K562 (cell line): ENCODE data around the gene RHD. TPM values are rescaled to one million over a fixed set of nuclear protein-coding genes. Genes with fewer than 3 reads are reported as not detected.

Experiments used
- ESRRA ChIP-seq: fragments of 450-650 bp; IDR thresholded peaks from 2 replicates; pipeline ENCODE4 v1.6.1; 2014; ENCODE audit warnings: low read depth, mild to moderate bottlenecking, moderate library complexity, borderline replicate concordance
- ETV6 ChIP-seq, 3 experiments: fragments of 150-350 bp in 1 of 3; sonication (generic) in 1 of 3; formaldehyde crosslinking in 1 of 3; IDR thresholded peaks; 2 replicates each; pipeline versions ENCODE4 v1.6.1 to v1.8.0; 2014 to 2022; ENCODE audit warnings: borderline replicate concordance in 2 of 3, low read depth in 2 of 3, antibody characterized with exemption in 1 of 3, low read length in 1 of 3, mild to moderate bottlenecking in 1 of 3, missing genetic modification reagents in 1 of 3
- FOXK2 ChIP-seq, 2 experiments: fragments of 450-650 bp; IDR thresholded peaks in 1 of 2; conservative IDR thresholded peaks in 1 of 2; 2 replicates each; pipeline ENCODE4 v1.6.1; 2016; ENCODE audit warnings: low read depth in 2 of 2, mild to moderate bottlenecking in 1 of 2
- ILF3 ChIP-seq: fragments of 450-650 bp; IDR thresholded peaks from 2 replicates; pipeline ENCODE4 v1.6.1; 2018; ENCODE audit warnings: antibody characterized with exemption, mild to moderate bottlenecking, moderate library complexity, borderline replicate concordance
- polyA plus RNA-seq, 8 experiments: library from polyadenylated mRNA; depleted of rRNA in 4 of 8; stranded (reverse) in 5 of 8; unstranded in 3 of 8; fragments of >200 nt; fragmentation: Nextera tagmentation in 2 of 8; fragmentation: Illumina TruSeq in 1 of 8; extraction: Ambion mirVana in 2 of 8; extraction: Trizol in 1 of 8; gene quantifications; 2 replicates each; pipeline versions ENCODE4 v1.2.1 to v1.2.3, GENCODE V29; 2011 to 2014; ENCODE audit warnings: inconsistent platforms in 1 of 8, missing spikeins in 1 of 8
- total RNA-seq, 7 experiments: library from RNA; depleted of rRNA in 6 of 7; stranded (reverse); fragments of >200 nt in 6 of 7; fragmentation: Illumina TruSeq in 2 of 7; extraction: Trizol in 2 of 7; gene quantifications; 2 replicates each; pipeline versions ENCODE4 v1.2.1 to v1.2.3, GENCODE V29; 2011 to 2021; ENCODE audit warnings: low replicate concordance in 1 of 7
- TF ChIP-seq, protein P1 (sequence below): fragments of 250-450 bp; sonication (Bioruptor Pico); IDR thresholded peaks from 2 replicates; pipeline ENCODE4 v1.9.0; 2021; ENCODE audit warnings: mild to moderate bottlenecking, inconsistent platforms
- TF ChIP-seq, protein P2 (sequence below): fragments of 250-450 bp; sonication (Bioruptor Pico); IDR thresholded peaks from 2 replicates; pipeline ENCODE4 v1.8.0; 2022; ENCODE audit warnings: moderate library complexity, mild to moderate bottlenecking, inconsistent platforms

The RHD gene
- total and polyA plus RNA-seq, 9 of the 15 experiments (the other 6 are each of a cell fraction or from before 2014, with no cell fraction given): 8.8 to 32.4 (median 15.0) TPM

DNA sequence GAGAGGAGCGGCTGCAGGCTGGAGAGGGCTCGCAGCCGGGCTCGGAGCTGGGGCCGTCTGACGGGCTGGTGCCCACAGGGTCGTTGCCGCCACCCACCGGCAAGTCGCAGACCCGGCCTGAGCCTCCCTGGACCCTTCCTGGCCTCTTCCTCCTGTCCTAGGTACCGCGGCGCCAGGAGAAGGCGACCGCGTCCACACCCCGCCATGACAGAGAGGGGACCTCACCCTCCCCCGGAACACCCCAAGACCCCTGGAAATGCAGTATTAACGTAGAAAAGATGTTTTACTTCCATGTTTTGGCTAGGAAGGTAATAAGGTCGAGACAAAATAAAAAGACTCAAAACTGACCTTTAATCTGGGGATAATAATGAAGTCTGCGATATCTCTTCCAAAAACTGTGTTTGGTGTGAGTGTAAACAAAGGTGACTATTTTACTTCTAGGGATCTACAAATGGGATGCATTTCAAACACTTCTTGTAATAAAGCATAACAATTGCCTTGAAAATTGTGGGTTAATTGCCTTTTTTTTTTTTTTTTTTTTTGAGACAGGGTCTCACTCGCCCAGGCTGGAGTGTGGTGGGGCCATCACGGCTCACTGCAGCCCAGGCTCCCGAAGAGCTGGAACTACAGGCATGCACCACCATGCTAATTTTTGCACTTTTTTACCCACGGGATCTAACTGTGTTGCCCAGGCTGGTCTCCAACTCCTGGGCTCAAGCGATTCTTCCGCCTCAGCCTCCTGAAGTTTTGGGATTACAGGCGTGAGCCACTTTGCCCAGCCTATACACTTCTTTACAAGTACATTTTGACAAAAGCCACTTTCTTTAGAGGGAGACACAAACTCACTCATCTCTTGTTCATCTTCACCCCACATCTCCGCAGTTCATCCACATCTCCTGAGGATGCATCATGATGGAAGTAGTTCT lies 24.2 kb upstream of the RHD start (continued):
- TF ChIP-seq, protein P1, sequence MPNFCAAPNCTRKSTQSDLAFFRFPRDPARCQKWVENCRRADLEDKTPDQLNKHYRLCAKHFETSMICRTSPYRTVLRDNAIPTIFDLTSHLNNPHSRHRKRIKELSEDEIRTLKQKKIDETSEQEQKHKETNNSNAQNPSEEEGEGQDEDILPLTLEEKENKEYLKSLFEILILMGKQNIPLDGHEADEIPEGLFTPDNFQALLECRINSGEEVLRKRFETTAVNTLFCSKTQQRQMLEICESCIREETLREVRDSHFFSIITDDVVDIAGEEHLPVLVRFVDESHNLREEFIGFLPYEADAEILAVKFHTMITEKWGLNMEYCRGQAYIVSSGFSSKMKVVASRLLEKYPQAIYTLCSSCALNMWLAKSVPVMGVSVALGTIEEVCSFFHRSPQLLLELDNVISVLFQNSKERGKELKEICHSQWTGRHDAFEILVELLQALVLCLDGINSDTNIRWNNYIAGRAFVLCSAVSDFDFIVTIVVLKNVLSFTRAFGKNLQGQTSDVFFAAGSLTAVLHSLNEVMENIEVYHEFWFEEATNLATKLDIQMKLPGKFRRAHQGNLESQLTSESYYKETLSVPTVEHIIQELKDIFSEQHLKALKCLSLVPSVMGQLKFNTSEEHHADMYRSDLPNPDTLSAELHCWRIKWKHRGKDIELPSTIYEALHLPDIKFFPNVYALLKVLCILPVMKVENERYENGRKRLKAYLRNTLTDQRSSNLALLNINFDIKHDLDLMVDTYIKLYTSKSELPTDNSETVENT (CRISPR knock-in tag): no peak
- TF ChIP-seq ESRRA (peak; percentile 8; the same call in 1 of the 2 replicates), ILF3 (0 out of 2 replicates have a peak, but pooled peaks have one; percentile 17), FOXK2 (conservative IDR thresholded peaks at IDR 0.05 in 1 of 2, IDR thresholded peaks at IDR 0.05 in 1 of 2; ENCODE audit: low read depth in 2 of 2) (peak; percentile 35 to 65; a peak in 2 of 4 replicates), ETV6 (IDR thresholded peaks at IDR 0.05; ENCODE audit: borderline replicate concordance in 1 of 2, low read depth in 2 of 2, low read length in 1 of 2) (no peak), ETV6 (CRISPR knock-in tag; IDR thresholded peaks at IDR 0.05; ENCODE audit: borderline replicate concordance) (no peak)
- TF ChIP-seq, protein P2, sequence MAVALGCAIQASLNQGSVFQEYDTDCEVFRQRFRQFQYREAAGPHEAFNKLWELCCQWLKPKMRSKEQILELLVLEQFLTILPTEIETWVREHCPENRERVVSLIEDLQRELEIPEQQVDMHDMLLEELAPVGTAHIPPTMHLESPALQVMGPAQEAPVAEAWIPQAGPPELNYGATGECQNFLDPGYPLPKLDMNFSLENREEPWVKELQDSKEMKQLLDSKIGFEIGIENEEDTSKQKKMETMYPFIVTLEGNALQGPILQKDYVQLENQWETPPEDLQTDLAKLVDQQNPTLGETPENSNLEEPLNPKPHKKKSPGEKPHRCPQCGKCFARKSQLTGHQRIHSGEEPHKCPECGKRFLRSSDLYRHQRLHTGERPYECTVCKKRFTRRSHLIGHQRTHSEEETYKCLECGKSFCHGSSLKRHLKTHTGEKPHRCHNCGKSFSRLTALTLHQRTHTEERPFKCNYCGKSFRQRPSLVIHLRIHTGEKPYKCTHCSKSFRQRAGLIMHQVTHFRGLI (CRISPR knock-in tag): no peak
